Measurements from ENCODE around the gene NUP35.
"Not testable (repeated sequence)": the region's sequence is repeated elsewhere in the genome, so short reads cannot be mapped to it uniquely, and the experiment has no call there.

NUP35 gene

GRCh38 chr2:183148955-183149354 lies 24.7 kb downstream of the NUP35 start:
- DNase-seq, result no peak

- DNase-seq, result no peak
These were observed 25.2 kb downstream of the NUP35 start for GRCh38 chr2:183149489-183149888.

GRCh38 chr2:183152280-183152679 lies 28.0 kb downstream of the NUP35 start:
- not testable (repeated sequence) for DNase-seq

- no peak for DNase-seq
These were observed 29.7 kb downstream of the NUP35 start for GRCh38 chr2:183153967-183154366.

- not testable (repeated sequence) for DNase-seq
These were observed 30.5 kb downstream of the NUP35 start for GRCh38 chr2:183154772-183155171.

GRCh38 chr2:183157131-183157530 lies 32.9 kb downstream of the NUP35 start:
- DNase-seq, result no peak

GRCh38 chr2:183162362-183162761 lies 38.1 kb downstream of the NUP35 start:
- no peak for DNase-seq

- DNase-seq, result no peak
These were observed 39.8 kb downstream of the NUP35 start for GRCh38 chr2:183163821-183164649.

- DNase-seq, result no peak
These were observed 40.4 kb downstream of the NUP35 start for GRCh38 chr2:183164650-183165015.

- no peak for DNase-seq
These were observed 42.0 kb downstream of the NUP35 start for GRCh38 chr2:183166210-183166609.

GRCh38 chr2:183166976-183167375 lies 42.7 kb downstream of the NUP35 start:
- not testable (repeated sequence) for DNase-seq

- DNase-seq, result no peak
These were observed 48.1 kb downstream of the NUP35 start for GRCh38 chr2:183172220-183172887.

GRCh38 chr2:183179156-183179555 lies 54.9 kb downstream of the NUP35 start:
- DNase-seq, result no peak

GRCh38 chr2:183185534-183185933 lies 61.3 kb downstream of the NUP35 start:
- no peak for DNase-seq

GRCh38 chr2:183186296-183186695 lies 62.1 kb downstream of the NUP35 start:
- no peak for DNase-seq

GRCh38 chr2:183186766-183187165 lies 62.5 kb downstream of the NUP35 start:
- DNase-seq, result no peak

GRCh38 chr2:183192343-183192742 lies 68.1 kb downstream of the NUP35 start:
- DNase-seq, result no peak

- DNase-seq, result no peak
These were observed 69.7 kb downstream of the NUP35 start for GRCh38 chr2:183193904-183194303.

- no peak for DNase-seq
These were observed 71.2 kb downstream of the NUP35 start for GRCh38 chr2:183195397-183195796.

GRCh38 chr2:183195998-183196409 lies 71.8 kb downstream of the NUP35 start:
- no peak for DNase-seq

- DNase-seq, result no peak
These were observed 80.2 kb downstream of the NUP35 start for GRCh38 chr2:183204397-183204796.

- no peak for DNase-seq
These were observed 82.9 kb downstream of the NUP35 start for GRCh38 chr2:183207110-183207509.

- DNase-seq, result no peak
These were observed 85.3 kb downstream of the NUP35 start for GRCh38 chr2:183209395-183210028.

Data from bone marrow (tissue), 2 donors.